ENCODE measurements around the gene SAP30BP.

- TF ChIP-seq EZH2 (IDR thresholded peaks at IDR 0.05) (no peak), POLR2AphosphoS5 (IDR thresholded peaks at IDR 0.05; ENCODE audit: borderline replicate concordance, low read depth, low read length) (no peak), FOXP2 (optimal IDR thresholded peaks at IDR 0.05; ENCODE audit: control extremely low read depth, extremely low read length, insufficient read depth) (no peak)
Measured at GRCh38 chr17:75757086-75757681, 90.0 kb downstream of the SAP30BP start.

All from SK-N-MC (cell line).